Gastrocnemius medialis (tissue), 4 donors: ENCODE measurements around the gene KCTD16.

Experiments
- CTCF ChIP-seq, 5 experiments: fragments of 450-650 bp in 3 of 5; fragments of 200-600 bp in 2 of 5; sonication (generic) in 2 of 5; IDR thresholded peaks in 4 of 5; conservative IDR thresholded peaks in 1 of 5; 1 replicate in 4 of 5; 2 replicates in 1 of 5; pipeline ENCODE4 v1.5.1; 2016 to 2019; ENCODE audit warnings: antibody characterized with exemption in 5 of 5, mild to moderate bottlenecking in 3 of 5, moderate library complexity in 3 of 5
- POLR2A ChIP-seq, 2 donors: fragments of 450-650 bp; IDR thresholded peaks; one replicate each; pipeline ENCODE4 v1.6.1; 2017; ENCODE audit warnings: antibody characterized with exemption in 2 of 2, mild to moderate bottlenecking in 2 of 2, moderate library complexity in 2 of 2

- TF ChIP-seq CTCF (IDR thresholded peaks at IDR 0.05 in 4 of 5, conservative IDR thresholded peaks at IDR 0.05 in 1 of 5): no peak
- TF ChIP-seq POLR2A (IDR thresholded peaks at IDR 0.05): no peak
Measured at GRCh38 chr5:144131261-144131660, 39.4 kb upstream of the KCTD16 start.
